OCI-LY1 (cell line): ENCODE data around the gene TXNRD1.
"Not testable (repeated sequence)": the region's sequence is repeated elsewhere in the genome, so short reads cannot be mapped to it uniquely, and the experiment has no call there.

Experiments
- H2AFZ ChIP-seq: fragments of 200-600 bp; sonication (generic), shearing (Covaris generic); 2 replicates; pipeline ENCODE4 v1.6.0; 2014; ENCODE audit warnings: antibody characterized with exemption, mild to moderate bottlenecking, low read length
- H3F3A ChIP-seq: fragments of 200-600 bp; sonication (generic), shearing (Covaris generic); 2 replicates; pipeline ENCODE4 v1.6.0; 2014; ENCODE audit warnings: mild to moderate bottlenecking, antibody characterized with exemption, low read length, moderate library complexity; ENCODE audit not compliant: insufficient read depth
- H3K27ac ChIP-seq: fragments of 200-600 bp; sonication (generic); 2 replicates; pipeline ENCODE4 v1.5.1; 2014; ENCODE audit warnings: low read length, mixed run types, mild to moderate bottlenecking, low read depth; ENCODE audit not compliant: poor library complexity, severe bottlenecking
- H3K27me3 ChIP-seq: fragments of 200-600 bp; sonication (generic); 2 replicates; pipeline ENCODE4 v1.6.0; 2014; ENCODE audit warnings: antibody characterized with exemption, mild to moderate bottlenecking, low read length, moderate library complexity; ENCODE audit not compliant: insufficient read depth
- H3K36me3 ChIP-seq: fragments of 200-600 bp; sonication (generic); 2 replicates; pipeline ENCODE4 v1.6.1; 2014; ENCODE audit warnings: mild to moderate bottlenecking, antibody characterized with exemption, low read length, moderate library complexity, mixed read lengths; ENCODE audit not compliant: insufficient read depth
- H3K4me1 ChIP-seq: fragments of 200-600 bp; sonication (generic); 2 replicates; pipeline ENCODE4 v1.5.1; 2014; ENCODE audit warnings: mild to moderate bottlenecking, low read length, moderate library complexity; ENCODE audit not compliant: insufficient read depth, severe bottlenecking
- H3K4me2 ChIP-seq: fragments of 200-600 bp; sonication (generic), shearing (Covaris generic); 2 replicates; pipeline ENCODE4 v1.6.1; 2014; ENCODE audit warnings: low read length
- H3K4me3 ChIP-seq: fragments of 200-600 bp; sonication (generic); 2 replicates; pipeline ENCODE4 v1.5.1; 2014; ENCODE audit warnings: low read length, low read depth, mild to moderate bottlenecking, mixed read lengths; ENCODE audit not compliant: poor library complexity, severe bottlenecking
- H3K79me2 ChIP-seq: fragments of 200-600 bp; shearing (Covaris generic); 2 replicates; pipeline ENCODE4 v1.6.1; 2016; ENCODE audit warnings: mixed run types, low read length, mixed read lengths; ENCODE audit not compliant: insufficient read depth
- H3K9ac ChIP-seq: fragments of 200-600 bp; sonication (generic), shearing (Covaris generic); 2 replicates; pipeline ENCODE4 v1.6.1; 2014; ENCODE audit warnings: mild to moderate bottlenecking, low read length, mixed read lengths
- H3K9me2 ChIP-seq: fragments of 200-600 bp; sonication (generic), shearing (Covaris generic); 2 replicates; pipeline ENCODE4 v1.6.1; 2014; ENCODE audit warnings: low read depth, mild to moderate bottlenecking, low read length, mixed read lengths
- H3K9me3 ChIP-seq: fragments of 200-600 bp; shearing (Covaris generic); 2 replicates; pipeline ENCODE4 v1.6.1; 2014; ENCODE audit warnings: low read length, mixed read lengths
- H4K20me1 ChIP-seq: fragments of 200-600 bp; sonication (generic), shearing (Covaris generic); 2 replicates; pipeline ENCODE4 v1.6.0; 2016; ENCODE audit warnings: mild to moderate bottlenecking, low read length; ENCODE audit not compliant: insufficient read depth
- CTCF ChIP-seq: fragments of 200-600 bp; sonication (generic), shearing (Covaris generic); IDR thresholded peaks from 2 replicates; pipeline ENCODE4 v1.5.1; 2017; ENCODE audit warnings: mild to moderate bottlenecking, antibody characterized with exemption, low read length, moderate library complexity, mixed read lengths
- EZH2 ChIP-seq: fragments of 200-600 bp; sonication (generic), shearing (Covaris generic); IDR thresholded peaks from 2 replicates; pipeline ENCODE4 v1.8.0; 2017; ENCODE audit warnings: borderline replicate concordance, mixed run types, mild to moderate bottlenecking, antibody characterized with exemption, low read length, moderate library complexity, mixed read lengths

The TXNRD1 gene

DNA sequence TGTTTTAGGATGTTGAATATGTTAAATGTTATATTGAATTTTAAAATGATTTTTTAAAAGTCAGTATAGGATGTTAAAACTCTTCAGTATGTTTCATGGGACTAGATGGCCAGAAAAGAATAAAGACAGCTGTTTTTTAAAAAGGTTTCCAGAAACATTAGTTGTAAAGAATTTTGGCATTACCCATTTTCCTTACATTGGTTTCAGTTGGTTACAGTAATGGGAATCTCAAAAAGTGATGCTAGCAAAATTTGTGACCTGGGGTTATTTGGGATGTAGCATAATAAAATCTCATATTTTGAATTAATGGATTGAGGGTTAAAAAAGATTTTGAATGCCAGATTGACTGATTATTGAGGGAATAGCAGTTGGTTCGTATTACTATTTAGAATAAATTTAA, 113.2 kb downstream of the TXNRD1 start:
- Histone ChIP-seq H3K9me3 (no peaks in the 10 kb centered on the region), H3K9me2 (no peaks in the 10 kb centered on the region), H3K4me1 (no peaks in the 10 kb centered on the region), H3F3A (no peaks in the 10 kb centered on the region), H4K20me1 (no peaks in the 10 kb centered on the region), H3K36me3 (peaks cover 54% of the 10 kb centered on the region), H3K27me3 (no peaks in the 10 kb centered on the region), H3K4me3 (no peak overlapping the region), H3K4me2 (no peak overlapping the region), H2AFZ (no peak overlapping the region), H3K79me2 (no peaks in the 10 kb centered on the region), H3K9ac (no peak overlapping the region), H3K27ac (no peak overlapping the region)
- TF ChIP-seq EZH2 (no peak), CTCF (no peak)

DNA sequence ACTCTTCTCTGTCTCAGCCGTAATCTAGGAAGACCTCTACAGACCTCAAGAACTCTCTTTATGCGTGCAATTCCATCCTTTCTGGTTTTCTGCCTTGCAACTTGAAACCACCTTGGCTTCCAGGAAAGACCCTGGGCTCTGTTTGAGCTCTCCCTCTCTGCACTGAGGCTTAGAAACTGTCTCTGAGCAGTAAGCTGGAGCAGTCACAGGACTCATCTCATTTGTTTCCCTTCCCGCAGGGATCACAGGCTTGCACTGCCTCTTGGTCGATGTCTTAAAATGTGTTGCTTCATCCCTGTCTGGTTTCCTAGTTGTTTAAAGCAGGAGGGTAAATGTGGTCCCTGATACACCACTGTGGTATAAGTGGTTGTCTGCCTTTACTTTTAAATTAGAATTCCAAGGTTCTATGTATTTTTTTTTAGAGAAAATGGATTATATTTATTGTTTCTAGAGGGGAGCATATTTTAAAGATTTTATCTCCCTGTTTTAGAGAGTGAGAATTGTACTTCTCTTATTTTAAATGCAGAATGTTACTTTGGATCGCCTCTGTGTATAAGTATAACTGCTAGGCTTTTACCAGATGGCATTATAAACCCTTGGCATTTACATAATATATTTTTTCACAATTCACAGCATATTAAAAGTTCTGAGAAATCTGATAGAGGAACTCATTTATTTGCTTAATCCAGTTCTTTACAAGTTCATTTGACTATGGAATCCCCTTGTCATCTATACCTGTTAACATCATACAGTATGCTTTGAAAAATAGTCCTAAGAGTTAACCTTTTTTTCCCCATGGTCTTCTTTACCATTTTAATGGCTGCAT, 114.3 kb downstream of the TXNRD1 start:
- no peaks in the 10 kb centered on the region for H3K9me2 ChIP-seq
- no peaks in the 10 kb centered on the region for H3K79me2 ChIP-seq
- H3K4me2 ChIP-seq: no peak overlapping the region
- H3K9ac ChIP-seq: no peak overlapping the region
- no peaks in the 10 kb centered on the region for H3K9me3 ChIP-seq
- H2AFZ ChIP-seq: no peak overlapping the region
- peaks cover 57% of the 10 kb centered on the region for H3K36me3 ChIP-seq
- H3K4me1 ChIP-seq: no peaks in the 10 kb centered on the region
- no peaks in the 10 kb centered on the region for H3K27me3 ChIP-seq
- no peaks in the 10 kb centered on the region for H3F3A ChIP-seq
- H3K4me3 ChIP-seq: no peak overlapping the region
- no peaks in the 10 kb centered on the region for H4K20me1 ChIP-seq
- H3K27ac ChIP-seq: no peak overlapping the region
- TF ChIP-seq CTCF: no peak
- TF ChIP-seq EZH2: no peak

DNA sequence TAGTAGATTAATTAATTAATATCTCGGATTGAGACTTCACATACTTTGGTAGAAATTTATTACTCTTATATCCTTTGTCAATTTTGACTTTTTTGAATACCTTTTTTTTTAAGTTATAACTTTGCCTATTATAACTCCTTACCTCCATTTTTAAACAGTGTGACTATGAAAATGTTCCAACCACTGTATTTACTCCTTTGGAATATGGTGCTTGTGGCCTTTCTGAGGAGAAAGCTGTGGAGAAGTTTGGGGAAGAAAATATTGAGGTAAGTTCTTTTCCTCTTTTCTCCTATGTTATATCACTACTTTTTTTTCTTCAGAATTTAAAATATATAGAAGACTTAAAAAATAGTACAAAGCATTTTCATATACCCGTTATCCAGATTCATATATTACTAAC, 115.8 kb downstream of the TXNRD1 start:
- Histone ChIP-seq H3K27ac (no peak overlapping the region), H3K4me1 (no peaks in the 10 kb centered on the region), H3K9me3 (no peaks in the 10 kb centered on the region), H3K27me3 (no peaks in the 10 kb centered on the region), H3K9me2 (no peaks in the 10 kb centered on the region), H3K4me2 (no peak overlapping the region), H2AFZ (no peak overlapping the region), H3K79me2 (no peaks in the 10 kb centered on the region), H3F3A (no peaks in the 10 kb centered on the region), H3K4me3 (no peak overlapping the region), H4K20me1 (no peaks in the 10 kb centered on the region), H3K36me3 (peaks cover 56% of the 10 kb centered on the region), H3K9ac (no peak overlapping the region)
- TF ChIP-seq CTCF: no peak
- no peak for TF ChIP-seq EZH2

DNA sequence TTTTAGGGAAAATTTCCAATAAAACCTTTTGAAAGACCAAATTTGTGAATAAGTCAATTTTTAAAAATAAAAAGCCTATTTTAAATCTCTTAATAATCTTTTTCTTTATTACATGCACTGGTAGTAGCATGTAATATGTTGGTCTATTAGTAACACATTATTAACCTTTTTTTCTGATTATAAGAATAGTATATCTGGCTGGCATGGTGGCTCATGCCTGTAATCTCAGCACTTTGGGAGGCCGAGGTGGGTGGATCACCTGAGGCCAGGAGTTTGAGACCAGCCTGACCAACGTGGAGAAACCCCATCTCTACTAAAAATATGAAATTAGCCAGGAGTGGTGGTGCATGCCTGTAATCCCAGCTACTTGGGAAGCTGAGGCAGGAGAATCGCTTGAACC, 116.7 kb downstream of the TXNRD1 start:
- H3K4me2 ChIP-seq, H3F3A ChIP-seq, H4K20me1 ChIP-seq, H3K27ac ChIP-seq, H3K9me3 ChIP-seq, H2AFZ ChIP-seq, H3K79me2 ChIP-seq, H3K9ac ChIP-seq, H3K27me3 ChIP-seq, H3K4me1 ChIP-seq, H3K4me3 ChIP-seq, H3K9me2 ChIP-seq: not testable (repeated sequence)
- peaks cover 56% of the 10 kb centered on the region for H3K36me3 ChIP-seq
